NCI-H1436 treated with DMSO at 0.1 percent for 48 hours (cell line): ENCODE measurements around the gene VPS11.

Experiments used
- DNase-seq: peaks from one replicate; lab custom pipeline; 2025; lab: John Stamatoyannopoulos, UW

The VPS11 gene

GRCh38 chr11:119121008-119121810, 53.6 kb downstream of the VPS11 start, which contains the start of gene HINFP:
TSS of gene HINFP (plus strand) at chr11:119121580. CDS start at chr11:119126945, 5,365 bp downstream.
- peak; percentile 91 for DNase-seq

GRCh38 chr11:119121811-119122124, 54.1 kb downstream of the VPS11 start:
- no peak for DNase-seq

- no peak for DNase-seq
These were observed 58.2 kb downstream of the VPS11 start for GRCh38 chr11:119125821-119126220.

GRCh38 chr11:119126675-119127268, 59.2 kb downstream of the VPS11 start:
- no peak for DNase-seq

GRCh38 chr11:119130662-119131061, 63.0 kb downstream of the VPS11 start:
- DNase-seq, result no peak
